ENCODE measurements around the gene SPECC1L.

The SPECC1L gene

DNA sequence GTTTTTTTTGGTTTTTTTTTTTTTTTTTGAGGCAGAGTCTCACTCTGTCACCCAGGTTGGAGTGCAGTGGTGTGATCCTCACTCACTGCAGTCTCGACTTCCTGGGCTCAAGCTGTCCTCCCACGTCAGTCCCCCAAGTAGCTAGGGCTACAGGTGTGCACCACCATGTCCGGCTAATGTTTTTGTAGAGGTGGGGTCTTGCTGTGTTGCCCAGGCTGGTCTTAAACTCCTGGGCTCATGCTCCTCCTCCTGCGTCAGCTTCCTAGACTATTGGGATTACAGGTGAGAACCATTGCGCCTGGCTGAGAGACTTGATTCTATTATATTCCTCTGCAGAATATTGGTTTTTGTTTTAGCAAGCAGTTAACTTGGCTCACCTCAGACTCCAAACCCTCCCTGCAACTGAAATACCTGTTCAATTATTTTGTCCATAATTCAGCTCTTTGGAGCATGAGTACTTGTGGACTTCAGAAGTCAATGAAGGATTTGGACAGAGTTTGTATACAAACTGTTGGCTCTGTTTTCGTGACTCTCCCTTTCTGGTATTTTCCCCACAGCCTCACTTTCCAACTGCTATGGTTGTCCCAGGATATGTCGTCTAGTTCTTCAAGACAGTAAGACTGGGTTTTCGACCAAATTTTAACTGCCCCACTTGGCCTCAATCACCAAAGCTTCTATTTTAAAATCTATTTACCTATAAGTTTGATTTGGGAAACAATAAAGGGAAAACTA is 87.6 kb downstream of the SPECC1L start:
- Histone ChIP-seq H3K27me3 (ENCODE audit: control insufficient read depth, insufficient read depth, low read length) (no peaks in the 10 kb centered on the region), H3K27ac (ENCODE audit: low read length) (no peak overlapping the region), H3K9me3 (ENCODE audit: control insufficient read depth, insufficient read depth, low read length) (no peaks in the 10 kb centered on the region), H3K4me1 (ENCODE audit: control insufficient read depth, insufficient read depth, low read length) (no peaks in the 10 kb centered on the region), H3K36me3 (ENCODE audit: control insufficient read depth, insufficient read depth, low read length) (peaks cover 3% of the 10 kb centered on the region; the same call in 1 of the 2 replicates), H3K4me3 (ENCODE audit: low read length) (no peak overlapping the region)
- no CpG with 5 or more reads among the region's 8 CpGs for WGBS (ENCODE audit: insufficient coverage, insufficient read length)
- no peak for DNase-seq (ENCODE audit: low read depth, low spot score)

- Histone ChIP-seq H3K4me3 (ENCODE audit: low read length) (no peak overlapping the region), H3K27me3 (ENCODE audit: control insufficient read depth, insufficient read depth, low read length) (no peaks in the 10 kb centered on the region), H3K9me3 (ENCODE audit: control insufficient read depth, insufficient read depth, low read length) (no peaks in the 10 kb centered on the region), H3K4me1 (ENCODE audit: control insufficient read depth, insufficient read depth, low read length) (no peaks in the 10 kb centered on the region), H3K36me3 (ENCODE audit: control insufficient read depth, insufficient read depth, low read length) (peaks cover 2% of the 10 kb centered on the region; the same call in 1 of the 2 replicates), H3K27ac (ENCODE audit: low read length) (no peak overlapping the region)
- no peak for DNase-seq (ENCODE audit: low read depth, low spot score)
- no CpG with 5 or more reads among the region's 5 CpGs for WGBS (ENCODE audit: insufficient coverage, insufficient read length)
Observed at GRCh38 chr22:24359452-24360120, 89.0 kb downstream of the SPECC1L start.

- Histone ChIP-seq H3K27me3 (ENCODE audit: control insufficient read depth, insufficient read depth, low read length) (no peaks in the 10 kb centered on the region), H3K27ac (ENCODE audit: low read length) (no peak overlapping the region), H3K36me3 (ENCODE audit: control insufficient read depth, insufficient read depth, low read length) (peaks cover 2% of the 10 kb centered on the region; the same call in 1 of the 2 replicates), H3K9me3 (ENCODE audit: control insufficient read depth, insufficient read depth, low read length) (no peaks in the 10 kb centered on the region), H3K4me1 (ENCODE audit: control insufficient read depth, insufficient read depth, low read length) (no peaks in the 10 kb centered on the region), H3K4me3 (ENCODE audit: low read length) (no peak overlapping the region)
- DNase-seq (ENCODE audit: low read depth, low spot score) = no peak
- WGBS (ENCODE audit: insufficient coverage, insufficient read length) = no CpG with 5 or more reads among the region's 4 CpGs
Observed at GRCh38 chr22:24361976-24362646, 91.5 kb downstream of the SPECC1L start.

- Histone ChIP-seq H3K4me3 (ENCODE audit: low read length) (no peak overlapping the region), H3K27me3 (ENCODE audit: control insufficient read depth, insufficient read depth, low read length) (no peaks in the 10 kb centered on the region), H3K27ac (ENCODE audit: low read length) (no peak overlapping the region), H3K4me1 (ENCODE audit: control insufficient read depth, insufficient read depth, low read length) (no peaks in the 10 kb centered on the region), H3K36me3 (ENCODE audit: control insufficient read depth, insufficient read depth, low read length) (peaks cover 2% of the 10 kb centered on the region; the same call in 1 of the 2 replicates), H3K9me3 (ENCODE audit: control insufficient read depth, insufficient read depth, low read length) (no peaks in the 10 kb centered on the region)
- no CpG with 5 or more reads among the region's 3 CpGs for WGBS (ENCODE audit: insufficient coverage, insufficient read length)
- no peak for DNase-seq (ENCODE audit: low read depth, low spot score)
Observed at GRCh38 chr22:24363243-24363642, 92.6 kb downstream of the SPECC1L start.

DNA sequence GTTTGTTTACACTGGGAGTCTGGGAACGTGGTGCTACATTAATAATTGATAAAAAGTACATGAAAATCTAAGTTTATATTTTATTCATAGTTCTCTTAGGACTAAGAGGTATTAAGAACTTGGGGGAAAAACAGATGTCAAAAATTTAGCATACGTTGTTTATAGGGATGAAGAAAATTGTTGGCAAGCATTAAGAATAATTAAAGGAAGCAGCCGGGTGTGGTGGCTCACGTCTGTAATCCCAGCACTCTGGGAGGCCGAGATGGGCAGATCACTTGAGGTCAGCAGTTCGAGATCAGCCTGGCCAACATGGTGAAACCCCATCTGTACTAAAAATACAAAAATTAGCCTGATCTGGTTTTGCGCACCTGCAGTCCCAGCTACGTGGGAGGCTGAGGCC is 96.1 kb downstream of the SPECC1L start:
- no peak overlapping the region for H3K27ac ChIP-seq (ENCODE audit: low read length)
- WGBS (ENCODE audit: insufficient coverage, insufficient read length) = 100% methylated on average over 1 of the region's 8 CpGs
- no peak for DNase-seq (ENCODE audit: low read depth, low spot score)
- no peaks in the 10 kb centered on the region for H3K9me3 ChIP-seq (ENCODE audit: control insufficient read depth, insufficient read depth, low read length)
- H3K4me3 ChIP-seq (ENCODE audit: low read length) = no peak overlapping the region
- no peaks in the 10 kb centered on the region for H3K27me3 ChIP-seq (ENCODE audit: control insufficient read depth, insufficient read depth, low read length)
- H3K4me1 ChIP-seq (ENCODE audit: control insufficient read depth, insufficient read depth, low read length) = no peaks in the 10 kb centered on the region
- H3K36me3 ChIP-seq (ENCODE audit: control insufficient read depth, insufficient read depth, low read length) = peaks cover 13% of the 10 kb centered on the region; the same call in 1 of the 2 replicates

DNA sequence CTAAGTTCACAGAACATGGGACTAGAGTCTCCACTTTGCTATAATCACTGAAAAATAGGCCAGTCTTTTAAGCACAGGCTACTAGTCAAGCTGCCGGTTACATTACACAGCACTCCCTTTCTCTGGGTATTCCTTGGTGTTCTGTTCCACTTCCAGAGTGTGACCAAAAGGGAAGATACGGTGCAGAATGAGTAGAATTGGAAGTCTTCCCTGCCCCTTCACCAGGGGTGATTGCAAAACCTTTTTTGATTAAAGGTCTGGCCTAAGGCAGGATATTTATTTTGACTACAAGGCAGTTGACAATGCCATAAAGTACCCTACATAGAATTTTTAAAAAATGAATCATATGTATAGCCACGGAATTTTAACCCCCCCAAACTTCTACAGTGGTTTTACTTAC is 97.2 kb downstream of the SPECC1L start:
- Histone ChIP-seq H3K4me1 (ENCODE audit: control insufficient read depth, insufficient read depth, low read length) (no peaks in the 10 kb centered on the region), H3K27me3 (ENCODE audit: control insufficient read depth, insufficient read depth, low read length) (no peaks in the 10 kb centered on the region), H3K4me3 (ENCODE audit: low read length) (no peak overlapping the region), H3K36me3 (ENCODE audit: control insufficient read depth, insufficient read depth, low read length) (peaks cover 15% of the 10 kb centered on the region; the same call in 1 of the 2 replicates), H3K27ac (ENCODE audit: low read length) (no peak overlapping the region), H3K9me3 (ENCODE audit: control insufficient read depth, insufficient read depth, low read length) (no peaks in the 10 kb centered on the region)
- no peak for DNase-seq (ENCODE audit: low read depth, low spot score)
- WGBS (ENCODE audit: insufficient coverage, insufficient read length) = no CpG with 5 or more reads among the region's 3 CpGs

DNA sequence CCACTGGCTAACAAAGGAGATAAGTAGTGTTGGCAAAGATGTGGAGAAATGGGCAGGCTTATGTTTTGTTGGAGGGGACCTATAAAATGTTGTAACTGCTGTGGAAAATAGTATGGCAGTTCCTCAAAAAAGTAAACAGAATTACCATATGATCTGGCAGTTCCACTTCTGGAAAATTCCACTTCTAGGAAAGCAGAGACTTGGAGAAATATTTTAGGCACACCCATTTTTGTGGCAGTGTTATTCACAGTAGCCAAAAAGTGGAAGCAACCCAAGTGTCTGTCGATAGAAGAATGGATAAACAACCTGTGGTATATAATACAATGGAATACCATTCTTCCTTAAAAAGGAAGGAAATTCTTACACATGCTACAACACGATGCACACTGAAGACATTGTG is 99.8 kb downstream of the SPECC1L start:
- no peaks in the 10 kb centered on the region for H3K27me3 ChIP-seq (ENCODE audit: control insufficient read depth, insufficient read depth, low read length)
- WGBS (ENCODE audit: insufficient coverage, insufficient read length) = no CpG with 5 or more reads among the region's 2 CpGs
- no peaks in the 10 kb centered on the region for H3K4me1 ChIP-seq (ENCODE audit: control insufficient read depth, insufficient read depth, low read length)
- H3K9me3 ChIP-seq (ENCODE audit: control insufficient read depth, insufficient read depth, low read length) = no peaks in the 10 kb centered on the region
- no peak overlapping the region for H3K4me3 ChIP-seq (ENCODE audit: low read length)
- H3K36me3 ChIP-seq (ENCODE audit: control insufficient read depth, insufficient read depth, low read length) = peaks cover 13% of the 10 kb centered on the region; the same call in 1 of the 2 replicates
- no peak for DNase-seq (ENCODE audit: low read depth, low spot score)
- no peak overlapping the region for H3K27ac ChIP-seq (ENCODE audit: low read length)

- Histone ChIP-seq H3K4me3 (ENCODE audit: low read length) (no peak overlapping the region), H3K4me1 (ENCODE audit: control insufficient read depth, insufficient read depth, low read length) (no peaks in the 10 kb centered on the region), H3K9me3 (ENCODE audit: control insufficient read depth, insufficient read depth, low read length) (no peaks in the 10 kb centered on the region), H3K27ac (ENCODE audit: low read length) (no peak overlapping the region), H3K36me3 (ENCODE audit: control insufficient read depth, insufficient read depth, low read length) (0 out of 2 replicates have a peak, but pooled peaks cover 4% of the 10 kb centered on the region), H3K27me3 (ENCODE audit: control insufficient read depth, insufficient read depth, low read length) (no peaks in the 10 kb centered on the region)
- WGBS (ENCODE audit: insufficient coverage, insufficient read length) = no CpG with 5 or more reads among the region's 2 CpGs
- no peak for DNase-seq (ENCODE audit: low read depth, low spot score)
Observed at GRCh38 chr22:24376002-24376401, 105.4 kb downstream of the SPECC1L start.

- Histone ChIP-seq H3K27me3 (ENCODE audit: control insufficient read depth, insufficient read depth, low read length) (no peaks in the 10 kb centered on the region), H3K4me3 (ENCODE audit: low read length) (no peak overlapping the region), H3K36me3 (ENCODE audit: control insufficient read depth, insufficient read depth, low read length) (0 out of 2 replicates have a peak, but pooled peaks cover 3% of the 10 kb centered on the region), H3K9me3 (ENCODE audit: control insufficient read depth, insufficient read depth, low read length) (no peaks in the 10 kb centered on the region), H3K27ac (ENCODE audit: low read length) (no peak overlapping the region), H3K4me1 (ENCODE audit: control insufficient read depth, insufficient read depth, low read length) (no peaks in the 10 kb centered on the region)
- WGBS (ENCODE audit: insufficient coverage, insufficient read length) = no CpG with 5 or more reads among the region's 3 CpGs
- DNase-seq (ENCODE audit: low read depth, low spot score) = no peak
Observed at GRCh38 chr22:24376586-24376985, 106.0 kb downstream of the SPECC1L start.

- no peaks in the 10 kb centered on the region for H3K36me3 ChIP-seq (ENCODE audit: control insufficient read depth, insufficient read depth, low read length)
- WGBS (ENCODE audit: insufficient coverage, insufficient read length) = no CpG with 5 or more reads among the region's 2 CpGs
- no peaks in the 10 kb centered on the region for H3K4me1 ChIP-seq (ENCODE audit: control insufficient read depth, insufficient read depth, low read length)
- H3K27ac ChIP-seq (ENCODE audit: low read length) = no peak overlapping the region
- DNase-seq (ENCODE audit: low read depth, low spot score) = no peak
- H3K4me3 ChIP-seq (ENCODE audit: low read length) = no peak overlapping the region
- no peaks in the 10 kb centered on the region for H3K27me3 ChIP-seq (ENCODE audit: control insufficient read depth, insufficient read depth, low read length)
- H3K9me3 ChIP-seq (ENCODE audit: control insufficient read depth, insufficient read depth, low read length) = no peaks in the 10 kb centered on the region
Observed at GRCh38 chr22:24379536-24379935, 108.9 kb downstream of the SPECC1L start.

Measured in iPS DF 6.9 (cell line).